Thyroid gland (tissue), 4 donors: ENCODE results near the gene UBAP2. TPM values are rescaled to one million over a fixed set of nuclear protein-coding genes. Genes with fewer than 3 reads are reported as not detected.
"Not testable (repeated sequence)": the region's sequence is repeated elsewhere in the genome, so short reads cannot be mapped to it uniquely, and the experiment has no call there.

Source experiments
- DNase-seq, 2 donors: peaks; one replicate each; pipeline ENCODE4 v3.0.0-alpha.2; 2019
- H3K27ac ChIP-seq, 3 donors: fragments of 200-600 bp; sonication (generic); 1 replicate in 2 of 3; 2 replicates in 1 of 3; pipeline ENCODE4 v1.5.1; 2016 to 2019; ENCODE audit warnings: mild to moderate bottlenecking in 1 of 3, moderate library complexity in 1 of 3
- H3K27me3 ChIP-seq: fragments of 200-600 bp; sonication (generic); one replicate; pipeline ENCODE4 v1.5.1; 2019
- H3K36me3 ChIP-seq, 2 donors: fragments of 200-600 bp; sonication (generic); one replicate each; pipeline ENCODE4 v1.5.1; 2016 to 2019
- H3K4me1 ChIP-seq, 2 donors: fragments of 200-600 bp; sonication (generic); one replicate each; pipeline ENCODE4 v1.5.1; 2017 to 2019
- H3K4me3 ChIP-seq, 3 donors: fragments of 200-600 bp; sonication (generic); replicated peaks in 1 of 3; 1 replicate in 2 of 3; 2 replicates in 1 of 3; pipeline ENCODE4 v1.5.1; 2016; ENCODE audit warnings: mild to moderate bottlenecking in 1 of 3
- H3K9me3 ChIP-seq: fragments of 200-600 bp; sonication (generic); one replicate; pipeline ENCODE4 v1.5.1; 2017
- POLR2A ChIP-seq, 2 donors: fragments of 450-650 bp; IDR thresholded peaks; one replicate each; pipeline ENCODE4 v1.6.1; 2017; ENCODE audit warnings: antibody characterized with exemption in 2 of 2, mild to moderate bottlenecking in 2 of 2, moderate library complexity in 1 of 2
- WGBS, 2 donors: methylation state at CpG; one replicate each; pipeline ENCODE4 v1.1.5; 2017; 5-methylcytosine and 5-hydroxymethylcytosine counted together
- intact Hi-C: fragments of 100-400 bp; cut with DNase I; formaldehyde crosslinking; loops from one replicate; pipeline ENCODE4 v1.15.1; 2023
- total RNA-seq, 4 donors: library from RNA; depleted of rRNA; stranded (reverse); fragments of >200 nt; gene quantifications; one replicate each; pipeline ENCODE4 v1.2.3, GENCODE V29; 2016
- TF ChIP-seq, protein P1 (sequence below), 6 experiments: fragments of 200-600 bp in 3 of 6; fragments of 450-650 bp in 3 of 6; sonication (generic) in 3 of 6; IDR thresholded peaks; one replicate each; pipeline ENCODE4 v1.5.1; 2016 to 2019; ENCODE audit warnings: antibody characterized with exemption in 6 of 6, mild to moderate bottlenecking in 2 of 6, inconsistent platforms in 1 of 6, moderate library complexity in 1 of 6

Gene UBAP2
- total RNA-seq, 4 donors from 2014 or later, result 30.3 to 48.5 (median 35.5) TPM

DNA sequence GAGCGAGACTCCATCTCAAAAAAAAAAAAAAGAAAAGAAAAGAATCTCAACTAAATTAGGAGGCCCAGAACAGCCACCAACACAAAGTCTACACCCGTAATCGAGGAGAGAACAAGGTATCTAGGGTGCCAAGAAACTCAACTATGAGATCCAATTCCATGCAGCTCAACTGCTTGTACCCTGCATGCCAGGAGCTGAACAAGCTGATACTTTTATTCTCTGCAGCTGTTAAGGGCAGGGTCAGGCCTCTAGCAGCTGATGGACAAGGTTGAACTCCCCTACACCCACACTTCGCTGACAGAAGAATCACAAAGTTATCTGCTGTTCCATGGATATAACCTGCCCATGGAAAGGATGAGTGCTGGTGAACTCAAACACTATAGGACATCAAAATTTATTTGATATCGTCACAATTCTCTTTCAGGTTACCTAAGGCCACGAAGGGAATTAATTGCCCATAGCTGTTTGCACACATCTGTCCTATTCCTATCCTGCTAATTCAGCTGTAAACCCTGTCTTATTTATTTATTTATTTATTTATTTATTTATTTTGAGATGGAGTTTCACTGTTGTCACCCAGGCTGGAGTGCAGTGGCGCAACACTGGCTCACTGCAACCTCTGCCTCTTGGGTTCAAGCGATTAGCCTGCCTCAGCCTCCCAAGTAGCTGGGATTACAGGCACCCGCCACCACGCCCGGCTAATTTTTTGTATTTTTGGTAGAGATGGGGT is 20.7 kb downstream of the UBAP2 start:
- H3K36me3 ChIP-seq, result no peaks in the 10 kb centered on the region
- intact Hi-C loops, result no loop called here
- peaks cover 7 to 15% of the 10 kb centered on the region in 2 donors for H3K4me1 ChIP-seq
- TF ChIP-seq, protein P1, sequence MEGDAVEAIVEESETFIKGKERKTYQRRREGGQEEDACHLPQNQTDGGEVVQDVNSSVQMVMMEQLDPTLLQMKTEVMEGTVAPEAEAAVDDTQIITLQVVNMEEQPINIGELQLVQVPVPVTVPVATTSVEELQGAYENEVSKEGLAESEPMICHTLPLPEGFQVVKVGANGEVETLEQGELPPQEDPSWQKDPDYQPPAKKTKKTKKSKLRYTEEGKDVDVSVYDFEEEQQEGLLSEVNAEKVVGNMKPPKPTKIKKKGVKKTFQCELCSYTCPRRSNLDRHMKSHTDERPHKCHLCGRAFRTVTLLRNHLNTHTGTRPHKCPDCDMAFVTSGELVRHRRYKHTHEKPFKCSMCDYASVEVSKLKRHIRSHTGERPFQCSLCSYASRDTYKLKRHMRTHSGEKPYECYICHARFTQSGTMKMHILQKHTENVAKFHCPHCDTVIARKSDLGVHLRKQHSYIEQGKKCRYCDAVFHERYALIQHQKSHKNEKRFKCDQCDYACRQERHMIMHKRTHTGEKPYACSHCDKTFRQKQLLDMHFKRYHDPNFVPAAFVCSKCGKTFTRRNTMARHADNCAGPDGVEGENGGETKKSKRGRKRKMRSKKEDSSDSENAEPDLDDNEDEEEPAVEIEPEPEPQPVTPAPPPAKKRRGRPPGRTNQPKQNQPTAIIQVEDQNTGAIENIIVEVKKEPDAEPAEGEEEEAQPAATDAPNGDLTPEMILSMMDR (IDR thresholded peaks at IDR 0.05), result no peak
- no peak for TF ChIP-seq POLR2A (IDR thresholded peaks at IDR 0.05)
- no peak for DNase-seq
- no peaks in the 10 kb centered on the region for H3K27me3 ChIP-seq
- no peak overlapping the region for H3K27ac ChIP-seq
- no peak overlapping the region for H3K4me3 ChIP-seq
- 97 to 98% methylated on average over 11 of the region's 11 CpGs for WGBS, 2 donors
- no peaks in the 10 kb centered on the region for H3K9me3 ChIP-seq

DNA sequence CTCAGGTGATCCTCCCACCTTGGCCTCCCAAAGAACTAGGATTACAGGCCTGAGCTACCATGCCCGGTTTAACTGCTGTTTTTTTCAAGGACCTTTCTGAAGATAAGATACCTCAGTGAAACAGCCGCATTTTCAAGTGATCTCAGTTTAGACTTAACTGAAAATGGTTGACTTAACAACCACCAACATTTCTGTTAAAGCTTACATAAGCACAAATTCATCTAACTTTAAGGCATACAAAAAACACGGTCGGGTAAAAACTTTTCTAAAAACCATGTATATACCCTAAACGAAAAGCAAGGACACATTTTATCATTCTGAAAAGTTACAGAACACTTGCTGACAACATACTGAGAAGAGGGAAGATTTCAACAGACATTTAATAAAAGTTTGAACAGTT is 22.9 kb downstream of the UBAP2 start:
- Histone ChIP-seq H3K36me3 (no peaks in the 10 kb centered on the region), H3K27me3 (no peaks in the 10 kb centered on the region), H3K4me3 (no peak overlapping the region), H3K9me3 (no peaks in the 10 kb centered on the region), H3K4me1 (peaks cover 7 to 15% of the 10 kb centered on the region in 2 donors), H3K27ac (peak overlapping the region; percentile 32 to 66 (median 33))
- DNase-seq, result no peak
- TF ChIP-seq, protein P1 (IDR thresholded peaks at IDR 0.05), result no peak
- TF ChIP-seq POLR2A (IDR thresholded peaks at IDR 0.05), result no peak
- 74 to 81% methylated on average over 5 of the region's 5 CpGs for WGBS, 2 donors
- intact Hi-C loops, result no loop called here

GRCh38 chr9:34025062-34025461 is 23.6 kb downstream of the UBAP2 start:
- H3K27me3 ChIP-seq, result no peaks in the 10 kb centered on the region
- WGBS, 2 donors, result 73 to 84% methylated on average over 1 of the region's 1 CpG
- H3K4me3 ChIP-seq, result no peak overlapping the region
- TF ChIP-seq, protein P1 (IDR thresholded peaks at IDR 0.05), result no peak
- no peak for TF ChIP-seq POLR2A (IDR thresholded peaks at IDR 0.05)
- H3K27ac ChIP-seq, result peak overlapping the region; percentile 32 to 66 (median 33)
- H3K4me1 ChIP-seq, result peaks cover 7 to 15% of the 10 kb centered on the region in 2 donors
- no peaks in the 10 kb centered on the region for H3K36me3 ChIP-seq
- intact Hi-C loops, result no loop called here
- no peak for DNase-seq
- no peaks in the 10 kb centered on the region for H3K9me3 ChIP-seq

DNA sequence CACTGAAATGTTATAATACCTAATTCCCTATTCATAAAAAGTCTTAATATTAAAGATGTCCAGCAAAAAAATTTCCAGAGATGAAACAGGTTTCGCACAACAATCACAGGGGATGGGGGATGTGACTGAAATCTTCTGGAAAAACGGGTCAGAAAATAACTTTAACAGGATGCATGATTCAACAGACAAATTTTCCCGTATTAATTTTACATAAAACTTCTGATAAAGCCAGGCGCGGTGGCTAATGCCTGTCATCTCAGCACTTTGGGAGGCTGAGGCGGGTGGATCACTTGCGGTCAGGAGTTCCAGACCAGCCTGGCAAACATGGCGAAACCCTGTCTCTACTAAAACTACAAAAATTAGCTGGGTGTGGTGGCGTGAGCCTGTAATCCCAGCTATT is 24.2 kb downstream of the UBAP2 start:
- intact Hi-C loops, result not testable (repeated sequence)
- WGBS, 2 donors, result 92 to 95% methylated on average over 9 of the region's 9 CpGs
- peaks cover 7 to 15% of the 10 kb centered on the region in 2 donors for H3K4me1 ChIP-seq

DNA sequence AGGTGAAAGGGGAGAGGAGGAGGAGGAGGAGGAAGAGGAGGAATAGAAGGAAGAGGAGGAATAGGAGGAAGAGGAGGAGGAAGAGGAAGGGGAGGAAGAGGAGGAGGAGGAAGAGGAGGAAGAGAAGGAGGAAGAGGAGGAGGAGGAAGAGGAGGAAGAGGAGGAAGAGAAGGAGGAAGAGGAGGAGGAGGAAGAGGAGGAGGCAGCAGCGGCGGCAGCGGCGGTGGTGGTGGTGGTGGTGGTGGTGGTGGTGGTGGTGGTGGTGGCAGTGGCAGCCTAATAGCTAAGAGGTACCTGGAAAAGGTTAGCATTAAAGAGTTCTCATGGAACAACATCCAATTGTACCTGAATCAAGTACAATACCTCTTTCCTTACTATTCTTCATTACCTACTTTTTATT is 32.5 kb downstream of the UBAP2 start:
- H3K4me1 ChIP-seq, result no peaks in the 10 kb centered on the region
- intact Hi-C loops, result no loop called here
- H3K9me3 ChIP-seq, result no peaks in the 10 kb centered on the region
- no peak overlapping the region for H3K4me3 ChIP-seq
- no peaks in the 10 kb centered on the region for H3K36me3 ChIP-seq
- H3K27me3 ChIP-seq, result no peaks in the 10 kb centered on the region
- no peak for DNase-seq
- H3K27ac ChIP-seq, result no peak overlapping the region
- no peak for TF ChIP-seq POLR2A (IDR thresholded peaks at IDR 0.05)
- TF ChIP-seq, protein P1 (IDR thresholded peaks at IDR 0.05), result no peak
- 68 to 76% methylated on average over 4 of the region's 4 CpGs for WGBS, 2 donors

More for the DNA sequence above, 24.2 kb downstream of the UBAP2 start:
- not testable (repeated sequence) for H3K9me3 ChIP-seq, H3K36me3 ChIP-seq, H3K4me3 ChIP-seq, H3K27me3 ChIP-seq, DNase-seq
- H3K27ac ChIP-seq, result peak overlapping the region in 2 of 3 donors; percentile 32 to 66
